Stomach (tissue), 9 donors: ENCODE data around the gene NDC1. TPM values are rescaled to one million over a fixed set of nuclear protein-coding genes. Genes with fewer than 3 reads are reported as not detected.
A peak's percentile ranks its signal among the peaks of the same experiment; 100 is the strongest.

Experiments used
- DNase-seq, 2 donors: peaks; one replicate each; pipeline versions ENCODE4 v3.0.0 to v3.0.0-alpha.2; 2013 to 2019
- H3K27ac ChIP-seq, 5 donors: fragments of 200-600 bp in 4 of 5; sonication (generic) in 4 of 5; one replicate each; pipeline ENCODE4 v1.5.1; 2013 to 2019; ENCODE audit warnings: mild to moderate bottlenecking in 1 of 5, moderate library complexity in 1 of 5
- H3K27me3 ChIP-seq, 3 donors: fragments of 200-600 bp; sonication (generic); one replicate each; pipeline ENCODE4 v1.5.1; 2017 to 2019; ENCODE audit warnings: mixed run types in 1 of 3
- H3K36me3 ChIP-seq, 4 donors: fragments of 200-600 bp; sonication (generic); 1 replicate in 3 of 4; 2 replicates in 1 of 4; pipeline ENCODE4 v1.5.1; 2016 to 2019
- H3K4me1 ChIP-seq, 4 donors: fragments of 200-600 bp; sonication (generic); one replicate each; pipeline ENCODE4 v1.5.1; 2016 to 2019
- H3K4me3 ChIP-seq, 4 donors: fragments of 200-600 bp; sonication (generic) in 3 of 4; one replicate each; pipeline ENCODE4 v1.5.1; 2016 to 2019; ENCODE audit warnings: mild to moderate bottlenecking in 1 of 4
- H3K9me3 ChIP-seq, 4 donors: fragments of 200-600 bp; sonication (generic); one replicate each; pipeline ENCODE4 v1.5.1; 2016 to 2019
- EP300 ChIP-seq: sonication (generic); formaldehyde crosslinking; IDR thresholded peaks from one replicate; pipeline ENCODE4 v1.6.1; 2017; ENCODE audit warnings: antibody characterized with exemption
- POLR2A ChIP-seq, 4 donors: fragments of 450-650 bp; IDR thresholded peaks; one replicate each; pipeline ENCODE4 v1.6.1; 2016; ENCODE audit warnings: antibody characterized with exemption in 4 of 4, control low read depth in 2 of 4, mild to moderate bottlenecking in 1 of 4, moderate library complexity in 1 of 4
- POLR2AphosphoS5 ChIP-seq, 3 donors: sonication (generic); formaldehyde crosslinking; IDR thresholded peaks; one replicate each; pipeline ENCODE4 v1.6.1; 2016; ENCODE audit warnings: antibody characterized with exemption in 3 of 3
- WGBS, 5 donors: extraction: QIAGEN DNeasy Blood & Tissue Kit in 3 of 5; methylation state at CpG; one replicate each; pipeline versions ENCODE4 v1.1.5 to v1.1.7; 2013 to 2018; 5-methylcytosine and 5-hydroxymethylcytosine counted together
- intact Hi-C: fragments of 100-400 bp; cut with DNase I; formaldehyde crosslinking; loops from one replicate; pipeline ENCODE4 v1.15.1; 2023; ENCODE audit warnings: low total_unique reads
- polyA plus RNA-seq, 3 donors: library from polyadenylated mRNA; stranded (reverse); fragments of 200-250 nt; gene quantifications; one replicate each; pipeline ENCODE4 v1.2.3, GENCODE V29; 2013
- total RNA-seq, 5 donors: library from RNA; depleted of rRNA; stranded (reverse); fragments of >200 nt; gene quantifications; one replicate each; pipeline versions ENCODE4 v1.1.0 to v1.2.3, GENCODE V29; 2014 to 2016
- TF ChIP-seq, protein P1 (sequence below), 7 experiments: fragments of 450-650 bp in 4 of 7; fragments of 200-600 bp in 3 of 7; sonication (generic) in 3 of 7; IDR thresholded peaks; one replicate each; pipeline ENCODE4 v1.5.1; 2016 to 2019; ENCODE audit warnings: antibody characterized with exemption in 7 of 7, control low read depth in 2 of 7, mild to moderate bottlenecking in 1 of 7
- donor health status: healthy with polysubstance abuse.
- donor health status: Bipolar disorder and iron deficiency.
- donor health status: healthy.

NDC1 gene
- total and polyA plus RNA-seq, 8 donors = 2.6 to 46.9 (median 7.7) TPM

DNA sequence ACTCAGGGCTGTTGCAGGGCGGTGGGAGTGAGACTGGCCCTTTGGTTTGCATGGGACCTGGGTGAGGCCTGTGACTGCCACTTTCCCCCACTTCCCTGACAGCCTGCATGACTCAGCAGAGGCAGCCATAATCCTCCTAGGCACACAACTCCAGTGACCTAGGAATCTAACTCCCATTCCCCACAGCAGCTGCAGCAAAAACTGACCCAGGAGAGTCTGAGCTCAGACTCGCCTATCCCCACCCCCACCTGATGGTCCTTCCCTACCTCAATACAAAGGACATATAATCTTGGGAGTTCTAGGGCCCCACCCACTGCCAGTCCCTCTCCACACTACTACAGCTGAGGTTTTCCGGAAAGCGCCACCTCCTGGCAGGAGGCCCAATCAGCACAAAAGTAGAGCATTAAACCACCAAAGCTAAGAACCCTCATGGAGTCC lies 26.7 kb downstream of the NDC1 start:
- 92 to 100% (median 97%) methylated on average over 4 of the region's 4 CpGs for WGBS, 5 donors
- Histone ChIP-seq H3K36me3 (peaks cover 0 to 54% (median 40%) of the 10 kb centered on the region in 4 donors), H3K4me1 (no peaks in the 10 kb centered on the region), H3K4me3 (no peak overlapping the region), H3K9me3 (no peaks in the 10 kb centered on the region), H3K27me3 (no peaks in the 10 kb centered on the region), H3K27ac (no peak overlapping the region)
- intact Hi-C loops = no loop called here
- peak in 1 of 2 donors; percentile 7 for DNase-seq
- TF ChIP-seq, protein P1, sequence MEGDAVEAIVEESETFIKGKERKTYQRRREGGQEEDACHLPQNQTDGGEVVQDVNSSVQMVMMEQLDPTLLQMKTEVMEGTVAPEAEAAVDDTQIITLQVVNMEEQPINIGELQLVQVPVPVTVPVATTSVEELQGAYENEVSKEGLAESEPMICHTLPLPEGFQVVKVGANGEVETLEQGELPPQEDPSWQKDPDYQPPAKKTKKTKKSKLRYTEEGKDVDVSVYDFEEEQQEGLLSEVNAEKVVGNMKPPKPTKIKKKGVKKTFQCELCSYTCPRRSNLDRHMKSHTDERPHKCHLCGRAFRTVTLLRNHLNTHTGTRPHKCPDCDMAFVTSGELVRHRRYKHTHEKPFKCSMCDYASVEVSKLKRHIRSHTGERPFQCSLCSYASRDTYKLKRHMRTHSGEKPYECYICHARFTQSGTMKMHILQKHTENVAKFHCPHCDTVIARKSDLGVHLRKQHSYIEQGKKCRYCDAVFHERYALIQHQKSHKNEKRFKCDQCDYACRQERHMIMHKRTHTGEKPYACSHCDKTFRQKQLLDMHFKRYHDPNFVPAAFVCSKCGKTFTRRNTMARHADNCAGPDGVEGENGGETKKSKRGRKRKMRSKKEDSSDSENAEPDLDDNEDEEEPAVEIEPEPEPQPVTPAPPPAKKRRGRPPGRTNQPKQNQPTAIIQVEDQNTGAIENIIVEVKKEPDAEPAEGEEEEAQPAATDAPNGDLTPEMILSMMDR (IDR thresholded peaks at IDR 0.05) = no peak
- no peak for TF ChIP-seq EP300
- TF ChIP-seq POLR2A (IDR thresholded peaks at IDR 0.05) = no peak
- no peak for TF ChIP-seq POLR2AphosphoS5 (IDR thresholded peaks at IDR 0.05)

DNA sequence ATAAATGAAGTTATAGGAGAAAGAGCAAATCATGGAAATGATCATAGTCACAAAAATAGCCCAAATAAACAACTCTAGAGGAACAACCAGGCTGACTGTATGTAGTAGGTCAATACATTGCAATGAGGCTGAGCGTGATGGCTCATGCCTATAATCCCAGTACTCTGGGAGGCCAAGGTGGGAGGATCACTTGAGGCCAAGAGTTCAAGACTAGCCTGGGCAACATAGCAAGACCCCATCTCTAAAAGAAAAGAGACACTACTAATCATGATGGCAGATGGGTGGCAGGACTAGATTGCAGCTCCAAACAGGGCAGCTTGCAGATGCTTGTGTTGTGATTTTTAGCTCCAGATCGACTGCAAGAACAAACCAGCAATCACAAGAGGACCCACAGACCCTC lies 27.6 kb downstream of the NDC1 start:
- no peaks in the 10 kb centered on the region for H3K4me1 ChIP-seq
- intact Hi-C loops = no loop called here
- TF ChIP-seq, protein P1 (IDR thresholded peaks at IDR 0.05) = no peak
- no peak for TF ChIP-seq POLR2AphosphoS5 (IDR thresholded peaks at IDR 0.05)
- TF ChIP-seq POLR2A (IDR thresholded peaks at IDR 0.05) = no peak
- no peak for TF ChIP-seq EP300

DNA sequence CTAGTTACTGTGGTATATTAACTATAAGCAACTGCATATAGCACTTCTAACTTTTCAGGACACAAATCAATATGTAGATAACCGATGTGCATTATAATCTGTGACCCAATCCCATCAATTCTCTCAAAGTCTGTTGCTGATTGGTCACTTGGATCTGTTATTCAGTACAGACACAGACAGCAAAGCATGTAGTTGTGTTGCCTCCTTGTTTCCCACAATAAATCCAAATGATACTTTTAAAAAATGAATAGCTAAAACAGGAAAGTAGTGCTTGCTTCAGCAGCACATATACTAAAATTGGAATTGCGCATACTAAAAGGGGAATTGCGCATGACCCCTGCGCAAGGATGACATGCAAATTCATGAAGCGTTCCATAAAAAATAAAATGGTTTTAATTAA lies 28.1 kb downstream of the NDC1 start:
- TF ChIP-seq POLR2A (IDR thresholded peaks at IDR 0.05) (no peak), EP300 (no peak), POLR2AphosphoS5 (IDR thresholded peaks at IDR 0.05) (no peak)
- TF ChIP-seq, protein P1 (IDR thresholded peaks at IDR 0.05) = no peak

More for the DNA sequence above, 27.6 kb downstream of the NDC1 start:
- 76 to 100% (median 98%) methylated on average over 2 of the region's 2 CpGs for WGBS, 5 donors
- no peak overlapping the region for H3K4me3 ChIP-seq
- peaks cover 0 to 55% (median 46%) of the 10 kb centered on the region in 4 donors for H3K36me3 ChIP-seq
- no peak for DNase-seq
- H3K27me3 ChIP-seq = no peaks in the 10 kb centered on the region
- no peak overlapping the region for H3K27ac ChIP-seq
- no peaks in the 10 kb centered on the region for H3K9me3 ChIP-seq

DNA sequence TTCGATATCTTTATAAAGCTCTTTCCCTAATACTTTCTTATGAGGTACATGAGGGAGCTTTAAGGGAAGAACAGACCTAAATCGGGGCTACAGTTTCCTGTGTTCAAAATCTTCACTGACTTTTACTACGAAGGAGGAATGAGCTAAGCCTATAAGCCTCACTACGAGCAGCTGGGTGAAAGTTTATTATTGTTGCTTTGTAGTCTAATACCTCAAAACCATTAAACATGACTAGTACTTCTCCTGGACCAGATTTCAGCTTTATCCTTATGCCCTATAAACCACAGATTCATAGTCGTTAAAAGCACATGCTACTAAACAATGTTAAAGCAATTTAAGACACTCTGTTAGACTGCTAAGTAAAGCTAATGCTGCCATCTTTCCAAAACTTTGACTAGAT lies 30.2 kb downstream of the NDC1 start:
- Histone ChIP-seq H3K27me3 (no peaks in the 10 kb centered on the region), H3K27ac (no peak overlapping the region), H3K36me3 (peaks cover 4 to 67% (median 65%) of the 10 kb centered on the region in 4 donors), H3K4me1 (no peaks in the 10 kb centered on the region), H3K4me3 (no peak overlapping the region), H3K9me3 (no peaks in the 10 kb centered on the region)
- WGBS, 5 donors = 73 to 85% (median 80%) methylated on average over 5 of the region's 5 CpGs
- DNase-seq = no peak
- intact Hi-C loops = no loop called here
- TF ChIP-seq POLR2A (IDR thresholded peaks at IDR 0.05) (no peak), EP300 (no peak), POLR2AphosphoS5 (IDR thresholded peaks at IDR 0.05) (no peak)
- TF ChIP-seq, protein P1 (IDR thresholded peaks at IDR 0.05) = no peak

More for the DNA sequence above, 28.1 kb downstream of the NDC1 start:
- 88 to 99% (median 98%) methylated on average over 5 of the region's 5 CpGs for WGBS, 5 donors
- Histone ChIP-seq H3K27me3 (no peaks in the 10 kb centered on the region), H3K4me3 (no peak overlapping the region), H3K4me1 (no peaks in the 10 kb centered on the region), H3K9me3 (no peaks in the 10 kb centered on the region), H3K36me3 (peaks cover 0 to 55% (median 51%) of the 10 kb centered on the region in 4 donors), H3K27ac (no peak overlapping the region)
- no peak for DNase-seq
- intact Hi-C loops = no loop called here
